Nephron progenitor cell (in vitro differentiated cells): ENCODE data around the gene C8G.

Source experiments
- DNase-seq: peaks from one replicate; pipeline ENCODE4 v3.0.0; 2021
- H3K27ac Mint-ChIP-seq: 2 replicates; pipeline ENCODE4 v1.8.0; 2021; ENCODE audit warnings: mild to moderate bottlenecking, moderate library complexity, mixed read lengths
- H3K27me3 Mint-ChIP-seq: 2 replicates; pipeline ENCODE4 v1.8.0; 2021; ENCODE audit warnings: mild to moderate bottlenecking, low read depth, mixed read lengths; ENCODE audit not compliant: poor library complexity
- H3K36me3 Mint-ChIP-seq: 2 replicates; pipeline ENCODE4 v1.8.0; 2021; ENCODE audit warnings: low read depth, mixed read lengths
- H3K4me1 Mint-ChIP-seq: 2 replicates; pipeline ENCODE4 v1.8.0; 2021; ENCODE audit warnings: mixed read lengths
- H3K4me3 Mint-ChIP-seq: 2 replicates; pipeline ENCODE4 v1.8.0; 2021; ENCODE audit warnings: mild to moderate bottlenecking, moderate library complexity, mixed read lengths
- H3K9me3 Mint-ChIP-seq: 2 replicates; pipeline ENCODE4 v1.8.0; 2021; ENCODE audit warnings: mild to moderate bottlenecking, moderate library complexity, mixed read lengths
- TF ChIP-seq, protein P1 (sequence below): fragments of 200-600 bp; sonication (generic); IDR thresholded peaks from 2 replicates; pipeline ENCODE4 v1.5.0; 2021; ENCODE audit warnings: antibody characterized with exemption

Gene C8G

DNA sequence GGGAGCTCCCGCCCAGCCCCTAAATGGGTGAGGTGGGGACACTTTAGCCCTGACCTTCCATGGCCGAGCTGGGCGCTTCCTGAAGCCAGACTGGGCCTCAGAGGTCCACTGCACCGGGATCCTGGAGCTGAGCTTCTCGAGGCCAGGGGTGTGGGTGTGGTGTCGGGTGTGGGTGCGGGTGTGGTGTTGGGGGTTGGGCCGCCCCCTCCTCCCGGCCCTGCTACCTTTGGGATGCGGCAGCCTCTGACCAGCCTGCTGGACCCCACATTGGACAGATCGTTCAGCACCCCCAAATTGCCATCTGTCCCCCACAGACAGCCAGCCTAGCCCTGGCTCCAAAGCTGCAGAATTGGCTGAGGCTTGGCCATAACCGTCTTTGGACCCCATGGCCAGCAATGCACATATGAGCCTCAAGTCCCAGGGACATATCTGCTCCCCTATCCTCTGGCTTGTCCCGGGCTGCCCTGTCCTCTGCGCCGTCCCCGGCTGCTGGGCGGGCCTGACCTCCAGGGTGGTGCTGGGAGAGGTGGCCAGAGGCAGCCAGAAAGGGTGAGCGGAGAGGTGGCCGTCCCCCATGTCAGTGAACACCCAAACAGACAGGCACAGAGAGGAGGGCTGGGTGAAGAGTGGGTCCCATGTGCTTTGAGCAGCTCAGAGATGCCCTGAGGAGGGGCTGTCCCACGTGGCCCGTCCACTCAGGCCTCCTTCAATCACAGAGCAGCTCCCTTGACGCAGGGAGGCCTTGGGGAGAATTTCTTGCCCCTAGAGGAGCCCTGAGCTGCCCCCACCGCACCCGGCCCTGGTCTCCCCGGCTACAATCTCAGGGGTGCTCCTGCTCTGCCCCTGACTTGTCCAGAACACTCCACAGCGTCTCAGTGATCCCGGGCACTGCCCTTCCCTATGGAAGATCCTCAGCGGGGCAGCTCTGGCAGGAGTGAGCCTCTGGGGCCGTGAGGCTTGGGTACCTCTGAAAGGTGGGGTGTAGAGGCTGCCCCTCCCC is 28.9 kb downstream of the C8G start:
- Mint-ChIP-seq H3K4me1 (peaks cover 5% of the 10 kb centered on the region), H3K9me3 (no peaks in the 10 kb centered on the region), H3K27me3 (peaks cover 23% of the 10 kb centered on the region), H3K27ac (no peak overlapping the region), H3K4me3 (no peak overlapping the region), H3K36me3 (no peaks in the 10 kb centered on the region)
- no peak for DNase-seq
- TF ChIP-seq, protein P1, sequence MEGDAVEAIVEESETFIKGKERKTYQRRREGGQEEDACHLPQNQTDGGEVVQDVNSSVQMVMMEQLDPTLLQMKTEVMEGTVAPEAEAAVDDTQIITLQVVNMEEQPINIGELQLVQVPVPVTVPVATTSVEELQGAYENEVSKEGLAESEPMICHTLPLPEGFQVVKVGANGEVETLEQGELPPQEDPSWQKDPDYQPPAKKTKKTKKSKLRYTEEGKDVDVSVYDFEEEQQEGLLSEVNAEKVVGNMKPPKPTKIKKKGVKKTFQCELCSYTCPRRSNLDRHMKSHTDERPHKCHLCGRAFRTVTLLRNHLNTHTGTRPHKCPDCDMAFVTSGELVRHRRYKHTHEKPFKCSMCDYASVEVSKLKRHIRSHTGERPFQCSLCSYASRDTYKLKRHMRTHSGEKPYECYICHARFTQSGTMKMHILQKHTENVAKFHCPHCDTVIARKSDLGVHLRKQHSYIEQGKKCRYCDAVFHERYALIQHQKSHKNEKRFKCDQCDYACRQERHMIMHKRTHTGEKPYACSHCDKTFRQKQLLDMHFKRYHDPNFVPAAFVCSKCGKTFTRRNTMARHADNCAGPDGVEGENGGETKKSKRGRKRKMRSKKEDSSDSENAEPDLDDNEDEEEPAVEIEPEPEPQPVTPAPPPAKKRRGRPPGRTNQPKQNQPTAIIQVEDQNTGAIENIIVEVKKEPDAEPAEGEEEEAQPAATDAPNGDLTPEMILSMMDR: no peak

DNA sequence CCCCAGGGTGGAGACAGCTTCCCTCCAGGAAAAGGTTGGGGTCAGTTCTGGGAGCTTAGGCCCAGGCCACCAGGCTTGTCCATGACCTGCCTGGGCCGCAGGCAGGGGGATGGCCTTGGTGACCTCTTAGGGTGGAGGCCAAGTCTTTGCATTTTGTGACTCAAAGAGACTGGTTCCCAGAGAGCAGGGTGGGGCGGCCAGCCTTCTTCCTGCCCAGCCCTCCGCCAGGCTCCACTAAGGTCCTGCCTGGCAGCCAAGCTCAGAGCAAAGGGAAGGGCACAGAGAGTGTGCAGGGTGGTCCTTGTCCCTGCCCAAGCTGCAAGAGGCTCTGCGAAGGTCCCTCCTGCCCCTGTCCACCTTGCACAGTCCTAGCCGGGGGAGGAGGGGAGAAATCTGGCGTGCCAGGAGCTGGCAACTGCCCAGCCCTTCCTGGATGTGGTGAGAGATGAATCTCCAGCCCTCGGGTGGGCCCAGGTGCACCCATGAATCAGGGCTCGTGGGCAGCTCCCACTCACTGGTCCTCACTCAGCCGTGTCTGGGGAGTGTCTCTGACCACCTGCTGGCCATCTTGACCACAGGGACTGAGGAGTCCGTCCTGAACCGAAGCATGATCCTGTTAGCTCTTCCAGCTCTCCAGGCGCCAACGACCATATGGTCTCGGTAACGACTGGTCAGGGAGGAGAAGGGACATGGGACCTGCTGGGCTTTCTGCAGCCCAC is 29.9 kb downstream of the C8G start:
- Mint-ChIP-seq H3K27me3 (peaks cover 23% of the 10 kb centered on the region), H3K27ac (no peak overlapping the region), H3K4me3 (no peak overlapping the region), H3K4me1 (peaks cover 5% of the 10 kb centered on the region), H3K36me3 (no peaks in the 10 kb centered on the region), H3K9me3 (no peaks in the 10 kb centered on the region)
- DNase-seq: no peak
- TF ChIP-seq, protein P1: no peak

DNA sequence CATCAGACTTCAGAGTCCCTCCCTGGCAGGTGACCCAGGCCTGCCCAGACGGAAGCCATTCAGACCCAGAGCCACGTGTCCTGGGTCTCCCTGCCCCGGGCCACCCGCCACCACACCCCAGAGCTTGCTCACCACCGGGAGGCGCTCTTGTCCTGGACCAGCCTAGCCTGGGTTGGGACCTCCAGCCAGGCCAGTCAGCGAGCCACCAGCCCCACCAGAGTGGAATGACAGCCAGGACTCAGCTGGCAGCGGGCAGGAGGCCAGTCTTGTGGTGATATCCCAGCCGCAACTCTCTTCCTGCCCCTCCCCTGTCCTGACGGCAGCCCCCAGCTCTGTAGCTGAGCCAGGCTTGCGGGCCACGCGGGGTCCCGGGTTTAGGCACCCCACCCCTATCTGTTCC is 30.6 kb downstream of the C8G start:
- H3K27me3 Mint-ChIP-seq: peaks cover 23% of the 10 kb centered on the region
- peak; percentile 41 for DNase-seq
- TF ChIP-seq, protein P1: no peak
- H3K4me1 Mint-ChIP-seq: peaks cover 7% of the 10 kb centered on the region
- no peaks in the 10 kb centered on the region for H3K36me3 Mint-ChIP-seq
- no peaks in the 10 kb centered on the region for H3K9me3 Mint-ChIP-seq
- no peak overlapping the region for H3K4me3 Mint-ChIP-seq
- no peak overlapping the region for H3K27ac Mint-ChIP-seq

DNA sequence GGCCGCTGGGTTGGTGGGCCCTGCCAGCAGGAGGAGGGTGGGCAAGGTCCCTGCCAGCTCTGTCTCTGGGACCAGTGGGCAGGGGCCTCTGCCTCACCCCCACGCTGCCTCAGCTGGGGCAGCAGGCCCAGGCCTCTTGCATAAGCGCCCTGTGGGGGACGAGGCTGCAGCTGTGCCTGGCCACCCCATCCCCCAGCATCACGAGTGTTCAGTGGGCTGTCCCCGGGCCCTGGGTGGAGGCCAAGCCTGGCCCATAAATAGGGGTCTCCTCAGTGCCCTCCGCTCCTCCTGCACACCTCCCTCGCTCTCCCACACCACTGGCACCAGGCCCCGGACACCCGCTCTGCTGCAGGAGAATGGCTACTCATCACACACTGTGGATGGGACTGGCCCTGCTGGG is 32.2 kb downstream of the C8G start, which contains the start of gene PTGDS:
PTGDS (plus strand) TSS at position 282 of the 400 bp plus-strand sequence; CDS start at position 357, 75 bp downstream.
- peaks cover 27% of the 10 kb centered on the region for H3K27me3 Mint-ChIP-seq
- H3K4me3 Mint-ChIP-seq: peak within 1 kb of the TSS; percentile 60
- DNase-seq: no peak
- TF ChIP-seq, protein P1: no peak
- no peak within 1 kb of the TSS for H3K27ac Mint-ChIP-seq
- peaks cover 8% of the 10 kb centered on the region for H3K4me1 Mint-ChIP-seq
- no peaks in the 10 kb centered on the region for H3K36me3 Mint-ChIP-seq
- no peaks in the 10 kb centered on the region for H3K9me3 Mint-ChIP-seq

DNA sequence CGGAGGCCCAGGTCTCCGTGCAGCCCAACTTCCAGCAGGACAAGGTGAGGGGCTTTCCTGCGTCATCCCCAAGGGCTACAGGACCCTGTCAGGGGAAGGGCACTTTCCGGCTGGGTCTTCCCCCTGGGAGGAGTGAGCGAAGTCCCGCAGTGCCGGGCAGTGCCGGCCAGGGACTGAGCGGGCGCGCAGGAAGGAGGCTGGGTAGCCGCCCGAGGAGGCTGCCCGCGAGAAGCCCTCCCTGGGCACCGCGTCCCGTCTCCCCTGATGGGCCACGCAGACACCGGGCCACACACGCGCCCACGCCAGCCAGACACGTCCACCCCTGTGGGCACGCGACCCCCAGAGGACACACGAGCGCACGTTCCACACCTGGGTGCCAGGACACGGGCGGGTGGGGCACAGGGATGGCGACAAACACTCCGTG is 32.6 kb downstream of the C8G start:
- Mint-ChIP-seq H3K9me3 (no peaks in the 10 kb centered on the region), H3K27me3 (peaks cover 27% of the 10 kb centered on the region), H3K4me3 (peak overlapping the region; percentile 60), H3K36me3 (no peaks in the 10 kb centered on the region), H3K27ac (no peak overlapping the region), H3K4me1 (peaks cover 8% of the 10 kb centered on the region)
- peak; percentile 41 for DNase-seq
- TF ChIP-seq, protein P1: no peak
